Activated CD8-positive, alpha-beta memory T cell treated with anti-CD3 and anti-CD28 coated beads, Interleukin-2, amount 50 U/mL, for 24 hours (primary cell): ENCODE measurements around the gene TIGD1.

Source experiments
- DNase-seq: peaks from one replicate; pipeline ENCODE4 v3.0.0-alpha.2; 2020; ENCODE audit errors: extremely low read depth

TIGD1 gene

GRCh38 chr2:232550354-232551249, at the start of gene TIGD1, which contains the start of gene EIF4E2:
TIGD1 (minus strand) TSS chr2:232550557; CDS start chr2:232549882, 675 bp downstream.
EIF4E2 (plus strand) TSS chr2:232550689; CDS start chr2:232550725, 36 bp downstream.
- DNase-seq = peak; percentile 84

- DNase-seq = no peak
Measured at GRCh38 chr2:232598293-232598692, 47.9 kb upstream of the TIGD1 start.

DNA sequence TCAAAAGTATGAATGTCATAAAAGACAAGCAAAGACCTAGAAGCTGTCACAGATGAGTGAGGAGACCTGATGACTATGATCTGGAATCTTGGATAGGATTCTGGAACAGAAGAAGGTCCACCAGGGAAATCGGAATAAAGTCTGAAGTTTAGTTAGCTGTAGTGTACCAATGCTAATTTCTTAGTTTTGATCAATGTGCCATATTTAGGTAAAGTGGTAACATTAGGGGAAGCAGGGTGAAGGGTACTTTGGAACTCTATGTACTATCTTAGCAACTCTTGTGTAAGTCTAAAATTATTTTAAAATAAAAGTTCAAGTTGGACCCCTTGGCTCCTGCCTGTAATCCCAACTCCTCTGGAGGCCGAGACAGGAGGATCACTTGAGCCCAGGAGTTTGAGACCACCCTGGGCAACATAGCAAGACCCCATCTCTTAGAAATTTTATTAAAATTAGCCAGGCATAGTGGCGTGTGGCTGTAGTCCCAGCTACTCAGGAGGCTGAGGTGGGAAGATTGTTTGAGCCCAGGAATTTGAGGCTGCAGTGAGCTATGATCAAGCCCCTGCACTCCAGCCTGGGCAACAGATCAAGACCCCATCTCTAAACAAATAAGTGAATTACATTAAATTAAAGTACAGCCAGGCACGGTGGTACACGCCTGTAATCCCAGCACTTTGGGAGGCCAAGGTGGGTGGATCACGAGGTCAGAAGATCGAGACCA, 47.2 kb upstream of the TIGD1 start:
- DNase-seq = no peak

- DNase-seq = no peak
Measured at GRCh38 chr2:232593982-232594381, 43.6 kb upstream of the TIGD1 start.

GRCh38 chr2:232592772-232593395, 42.5 kb upstream of the TIGD1 start:
- no peak for DNase-seq

DNA sequence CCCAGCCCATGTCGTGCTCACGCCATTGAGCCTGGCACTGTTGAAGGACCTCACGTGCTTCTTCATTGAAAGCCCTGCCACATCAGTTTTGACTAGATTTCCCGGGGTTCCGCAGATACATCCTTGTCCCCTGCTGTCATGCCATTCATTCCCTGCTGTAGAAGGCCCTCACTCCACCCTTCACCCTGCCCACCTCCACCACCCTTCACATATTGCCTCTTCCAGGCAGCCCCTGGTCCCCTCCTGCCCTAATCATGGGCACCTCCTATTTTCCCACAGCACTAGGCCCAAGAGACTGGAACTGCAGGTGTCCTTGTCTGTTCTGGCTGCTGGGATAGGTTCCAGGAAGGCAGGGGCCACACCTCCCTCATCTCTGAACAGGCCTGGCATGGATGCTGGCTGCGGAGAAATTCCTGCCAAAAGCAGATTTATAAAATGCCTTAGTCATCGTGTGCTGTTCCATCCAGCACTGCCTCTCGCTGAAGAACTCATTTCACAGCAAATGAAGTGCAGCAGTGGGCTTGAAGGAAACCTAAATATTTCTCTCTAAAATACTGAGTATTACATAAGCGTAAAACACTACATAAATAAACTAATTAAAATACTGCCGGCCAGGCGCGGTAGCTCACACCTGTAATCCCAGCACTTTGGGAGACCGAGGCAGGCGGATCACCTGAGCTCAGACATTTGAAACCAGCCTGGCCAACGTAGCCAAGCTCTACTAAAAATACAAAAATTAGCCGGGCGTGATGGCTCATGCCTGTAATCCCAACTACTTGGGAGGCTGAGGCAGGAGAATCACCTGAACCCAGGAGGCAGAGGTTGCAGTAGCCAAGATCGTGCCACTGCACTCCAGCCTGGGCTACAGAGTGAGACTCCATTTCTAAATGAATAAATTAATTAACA, 38.6 kb upstream of the TIGD1 start:
- no peak for DNase-seq

DNA sequence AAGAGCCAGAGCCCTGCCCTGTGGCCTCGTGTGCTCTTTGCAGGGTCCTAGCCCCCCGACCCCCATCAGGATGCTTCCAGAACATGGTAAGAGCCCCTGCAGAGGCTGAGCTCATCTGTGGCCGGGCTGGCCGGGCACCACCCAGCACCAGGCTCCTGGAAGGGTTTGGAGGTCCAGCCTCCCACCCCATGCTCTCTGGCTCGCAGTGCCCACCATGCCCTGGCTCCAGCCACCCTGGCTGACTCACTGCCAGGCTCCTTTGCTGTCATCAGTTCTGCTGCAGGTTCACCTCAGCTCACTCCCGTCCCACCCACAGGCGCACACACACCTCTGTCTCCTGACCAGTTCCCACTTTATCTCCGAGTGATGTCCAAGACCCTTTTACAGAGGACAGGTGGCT, 37.7 kb upstream of the TIGD1 start:
- DNase-seq = no peak

DNA sequence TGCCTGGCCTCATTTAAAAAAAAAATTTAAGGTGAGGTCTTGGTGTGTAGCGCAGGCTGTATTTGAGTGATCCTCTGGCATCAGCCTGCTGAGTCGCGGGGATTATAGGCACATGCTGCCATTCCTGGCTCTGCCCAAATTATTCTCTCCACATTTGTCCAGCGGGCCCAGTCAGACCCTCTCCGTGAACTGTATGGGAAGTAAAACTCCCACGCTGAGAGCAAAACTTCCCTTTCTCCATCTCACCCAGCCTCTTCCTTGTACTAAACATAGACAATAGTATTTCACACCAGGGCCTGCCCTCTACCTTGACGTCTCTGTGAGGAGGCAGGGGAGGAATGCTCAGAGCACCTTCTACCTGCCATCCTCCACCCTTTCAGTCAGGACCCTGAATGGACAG, 37.2 kb upstream of the TIGD1 start:
- DNase-seq = no peak

- DNase-seq = no peak
Measured at GRCh38 chr2:232586943-232587505, 36.7 kb upstream of the TIGD1 start.

DNA sequence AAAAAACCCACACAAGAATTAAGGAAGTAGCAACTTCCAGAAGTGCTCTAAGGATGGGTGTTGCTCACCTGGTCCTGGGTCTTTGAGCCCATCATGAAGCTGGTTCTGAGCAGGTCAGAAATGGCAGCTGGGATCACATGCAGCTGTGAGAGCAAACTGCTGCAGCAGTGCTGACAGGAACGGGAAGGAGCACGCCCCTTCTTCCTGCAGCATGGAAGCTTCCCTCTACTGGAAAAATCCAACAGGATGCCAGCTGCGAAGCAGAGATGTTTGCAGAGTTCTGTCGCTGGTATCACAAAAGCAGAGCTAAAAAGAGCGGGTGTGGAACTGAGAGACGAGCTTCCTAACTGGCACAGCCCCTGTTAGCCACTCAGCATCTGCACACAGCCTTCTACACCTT, 33.9 kb upstream of the TIGD1 start:
- no peak for DNase-seq

- no peak for DNase-seq
Measured at GRCh38 chr2:232581725-232582124, 31.4 kb upstream of the TIGD1 start.

DNA sequence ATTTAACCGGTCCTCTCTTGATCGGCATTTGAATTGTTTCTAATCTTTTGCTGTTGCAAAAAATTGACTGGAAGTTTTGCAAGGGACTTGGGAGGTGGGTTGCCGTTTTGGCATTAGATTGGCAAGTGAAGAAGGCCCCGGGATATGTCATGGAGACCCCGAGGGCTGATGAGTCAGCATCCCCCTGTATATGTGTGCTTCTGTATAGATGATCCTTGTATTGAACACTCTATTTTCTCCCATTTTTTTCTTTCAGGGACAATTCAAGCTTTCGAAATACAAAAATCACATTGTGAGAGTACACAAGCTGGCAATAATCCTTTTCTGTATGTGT, 30.3 kb upstream of the TIGD1 start:
- DNase-seq = no peak

GRCh38 chr2:232578626-232579025, 28.3 kb upstream of the TIGD1 start:
- DNase-seq = no peak

GRCh38 chr2:232577841-232578240, 27.5 kb upstream of the TIGD1 start:
- DNase-seq = no peak

DNA sequence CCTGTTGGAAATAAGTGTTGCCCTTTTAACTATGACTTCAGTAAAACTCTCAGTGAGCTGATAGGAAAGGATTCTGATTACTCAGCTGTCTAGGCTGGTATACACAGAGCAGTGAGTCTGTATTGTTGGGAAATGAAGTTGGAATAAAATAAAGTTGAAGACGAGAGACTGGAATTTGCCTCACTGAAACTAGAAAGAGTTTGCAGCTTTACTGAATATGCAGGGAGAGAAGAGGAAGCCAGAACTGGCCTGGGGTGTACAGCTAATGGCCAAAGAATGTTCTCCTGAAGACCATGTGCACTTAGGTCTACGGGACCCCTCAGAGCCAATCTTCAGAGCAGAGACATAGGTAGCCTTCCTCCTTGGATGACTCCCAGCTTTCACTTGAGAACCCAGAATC, 26.6 kb upstream of the TIGD1 start:
- no peak for DNase-seq

DNA sequence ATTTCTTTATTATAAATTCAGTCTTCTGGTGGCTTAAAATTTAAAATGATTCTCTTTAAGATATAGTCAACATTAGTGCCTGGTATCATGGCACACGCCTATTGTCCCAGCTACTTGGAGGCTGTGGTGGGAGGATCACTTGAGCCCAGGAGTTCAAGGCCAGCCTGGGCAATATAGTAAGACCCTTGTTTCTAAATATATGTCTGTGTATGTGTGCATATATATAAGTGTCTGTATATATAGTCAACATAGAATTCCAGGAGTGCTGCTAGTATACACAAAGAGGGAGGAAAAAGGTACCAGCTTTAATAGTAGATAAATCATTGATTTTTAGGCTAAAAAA, 25.0 kb upstream of the TIGD1 start:
- no peak for DNase-seq

DNA sequence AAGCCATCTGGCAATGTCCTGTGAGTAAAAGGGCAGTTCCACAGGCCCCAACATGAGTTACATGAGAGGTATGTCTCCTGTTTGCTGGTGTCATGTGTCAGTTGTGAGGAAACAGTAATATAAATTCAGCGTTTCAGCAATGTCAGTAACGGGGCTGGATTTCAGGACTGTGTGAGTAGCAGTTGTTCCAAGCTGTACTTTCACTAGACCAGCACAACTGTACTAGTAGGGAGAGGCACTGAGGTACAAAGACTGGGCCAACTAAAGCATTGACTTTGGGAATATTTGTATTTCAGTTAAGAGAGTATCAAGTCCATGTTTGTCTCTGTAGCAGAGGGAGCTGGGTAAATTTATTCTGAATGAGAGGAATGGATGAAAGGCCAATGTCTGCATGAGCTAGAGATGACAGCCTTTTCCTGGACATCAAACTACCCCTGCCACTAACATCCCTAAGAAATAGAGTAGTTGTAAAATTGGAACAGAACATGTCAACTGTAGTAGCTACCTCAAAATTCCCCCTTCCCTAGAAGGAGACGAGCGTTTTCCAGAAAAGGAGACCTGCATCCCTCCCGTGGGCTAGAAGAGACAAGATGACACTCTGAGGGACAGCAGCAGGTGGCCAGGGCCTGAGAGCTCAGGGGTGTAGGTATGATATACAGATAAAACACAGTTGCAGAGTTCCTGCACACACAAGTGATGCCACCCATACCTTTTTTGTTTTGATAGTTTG, 24.5 kb upstream of the TIGD1 start:
- DNase-seq = no peak

DNA sequence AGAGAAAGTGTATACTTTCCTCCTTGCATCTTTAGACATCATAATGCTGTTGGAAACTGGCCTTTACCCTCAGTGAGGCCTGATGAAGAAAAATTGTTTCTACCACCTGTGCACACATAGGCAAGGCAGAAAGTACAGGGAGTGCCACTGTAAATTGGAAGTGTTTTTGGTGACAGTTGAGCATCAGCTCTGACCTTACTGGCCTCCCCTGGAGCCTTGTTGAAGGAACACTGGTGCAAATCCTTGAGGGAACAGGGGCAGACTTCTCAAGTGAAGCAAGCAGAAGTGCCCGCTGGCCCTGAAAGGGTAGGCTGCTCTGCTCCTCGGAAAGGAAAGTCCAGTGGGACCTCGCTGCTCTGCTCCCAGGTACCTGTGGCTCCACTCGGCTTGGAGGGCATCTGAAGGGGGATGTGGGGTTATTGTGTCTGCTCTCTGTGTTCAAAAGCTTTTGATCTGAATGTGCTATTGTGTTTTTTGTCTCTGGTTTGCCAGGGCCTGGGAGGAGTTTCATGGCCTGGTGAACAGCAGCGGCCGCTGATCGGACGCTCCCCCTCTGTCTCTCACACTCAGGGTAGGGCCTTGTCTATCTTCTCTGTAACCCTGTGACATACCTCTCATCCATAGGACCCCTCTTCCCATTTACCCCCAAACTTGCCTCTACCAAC, 23.5 kb upstream of the TIGD1 start:
- DNase-seq = no peak

- DNase-seq = no peak
Measured at GRCh38 chr2:232573042-232573441, 22.7 kb upstream of the TIGD1 start.

DNA sequence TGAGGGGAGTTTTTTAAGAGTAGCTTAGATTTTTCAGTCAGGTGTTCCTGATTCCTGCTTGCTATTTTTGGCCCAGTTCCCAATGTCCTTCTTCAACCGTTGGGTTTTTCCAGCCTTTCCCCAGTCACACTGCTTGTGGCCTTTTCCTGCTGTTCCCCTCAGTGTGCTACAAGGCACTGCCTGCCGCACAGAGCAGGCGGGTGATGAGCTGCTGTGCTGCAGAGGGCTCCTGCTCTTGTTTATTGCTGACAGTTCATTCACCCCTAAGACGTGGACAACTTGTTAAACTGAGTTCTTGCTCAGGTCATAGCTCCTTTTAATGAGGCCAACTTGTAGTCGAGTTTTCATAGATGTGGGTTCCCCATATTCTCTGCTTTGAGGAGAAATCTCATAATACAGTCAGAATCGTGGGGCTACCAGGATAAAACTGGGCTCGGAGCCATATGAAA, 20.7 kb upstream of the TIGD1 start:
- no peak for DNase-seq
